Globus pallidus (tissue), 1 donor: ENCODE measurements around the gene WDR70.
A peak's percentile ranks its signal among the peaks of the same experiment; 100 is the strongest.

Source experiments
- DNase-seq: peaks from one replicate; pipeline ENCODE4 v3.0.0-alpha.2; 2015; ENCODE audit warnings: low spot score

WDR70 gene

DNA sequence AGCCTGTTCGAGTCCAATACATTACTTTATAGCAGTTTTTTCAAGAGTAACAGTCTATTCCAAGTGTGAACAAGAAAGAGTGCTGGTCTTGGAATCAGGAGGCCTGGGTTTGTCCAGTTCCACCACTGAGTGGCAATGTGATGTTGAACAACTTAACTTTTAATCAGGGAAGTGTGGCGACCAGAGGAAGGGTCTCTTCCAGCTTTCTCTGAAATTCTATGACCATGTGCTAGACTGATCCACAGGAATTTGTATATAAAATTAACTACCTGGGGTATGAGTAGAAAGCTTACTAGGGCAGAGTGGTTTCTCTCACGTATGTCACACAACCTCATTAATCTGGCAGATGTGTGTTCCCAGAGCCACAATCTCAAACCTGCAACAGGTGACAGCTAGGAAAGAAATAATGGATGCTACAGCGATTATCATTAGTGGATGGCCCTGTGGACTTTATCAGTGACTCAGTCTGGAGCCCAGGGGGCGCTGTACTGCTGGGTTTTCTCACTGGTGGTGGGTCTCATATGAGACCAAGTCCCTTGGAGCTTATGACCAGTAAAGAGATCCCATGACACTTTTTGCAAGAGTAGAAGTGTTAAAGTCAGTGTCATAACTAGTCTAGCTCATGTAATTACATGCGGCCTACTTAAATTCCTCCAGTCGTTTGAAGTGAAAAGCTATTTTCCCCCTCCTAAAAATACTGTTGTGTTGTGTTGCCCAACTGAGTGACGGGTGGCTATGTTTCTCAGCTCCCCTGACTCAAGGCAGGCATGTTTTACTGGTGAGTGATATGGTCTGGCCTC is 344.2 kb downstream of the WDR70 start:
- DNase-seq: peak; percentile 50

DNA sequence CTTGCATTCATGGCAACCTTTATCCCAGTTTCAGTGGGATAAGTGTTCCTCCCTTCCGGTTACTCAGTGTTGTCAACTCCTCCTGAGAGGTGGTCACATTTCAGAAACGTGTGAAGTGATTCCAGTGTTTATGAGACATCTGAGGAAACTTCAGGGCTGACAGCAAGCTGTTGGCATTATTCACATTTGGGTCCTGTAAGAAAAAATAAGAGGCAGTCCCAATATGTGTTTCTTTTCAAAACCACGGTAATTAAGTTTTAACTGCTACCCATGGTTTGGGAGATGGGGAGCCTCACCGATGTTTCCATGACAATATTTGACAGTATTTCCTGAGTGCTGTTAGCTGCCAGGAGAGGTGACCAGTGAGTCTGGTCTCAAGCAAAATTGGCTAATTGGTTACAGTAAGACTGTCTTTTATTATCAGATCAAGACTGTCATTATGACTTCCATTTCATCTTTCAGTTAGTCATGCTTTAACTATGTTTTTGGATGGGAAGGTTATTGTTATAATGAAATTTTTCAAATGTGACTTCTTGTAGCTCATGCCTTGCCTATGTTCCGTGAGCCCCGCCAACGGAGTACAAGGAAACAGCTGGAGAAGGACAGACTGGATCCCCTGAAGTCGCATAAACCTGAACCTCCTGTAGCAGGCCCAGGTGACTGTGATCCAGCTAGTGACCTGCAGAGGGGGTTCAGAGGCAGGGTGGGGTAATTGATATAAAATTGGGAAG is 345.4 kb downstream of the WDR70 start:
- DNase-seq: no peak

DNA sequence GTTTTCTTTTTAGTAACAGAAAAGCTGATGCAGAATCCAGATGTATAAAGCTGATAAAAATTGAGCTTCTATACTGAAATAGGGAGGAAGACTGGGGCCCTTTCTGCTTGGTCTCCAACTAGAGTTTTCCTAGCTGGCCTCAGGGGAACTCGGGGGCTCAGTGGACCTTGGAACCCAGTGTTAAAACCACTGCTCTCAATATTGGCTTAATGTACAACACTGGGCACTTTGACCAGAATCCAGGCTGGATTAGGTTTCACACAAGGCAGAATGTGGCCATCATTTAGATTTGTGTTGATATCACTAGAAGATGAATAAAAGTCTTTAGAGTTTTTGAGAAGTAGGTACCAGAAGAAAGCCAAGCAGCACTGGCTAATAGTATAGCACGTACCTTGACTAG is 346.1 kb downstream of the WDR70 start:
- no peak for DNase-seq

DNA sequence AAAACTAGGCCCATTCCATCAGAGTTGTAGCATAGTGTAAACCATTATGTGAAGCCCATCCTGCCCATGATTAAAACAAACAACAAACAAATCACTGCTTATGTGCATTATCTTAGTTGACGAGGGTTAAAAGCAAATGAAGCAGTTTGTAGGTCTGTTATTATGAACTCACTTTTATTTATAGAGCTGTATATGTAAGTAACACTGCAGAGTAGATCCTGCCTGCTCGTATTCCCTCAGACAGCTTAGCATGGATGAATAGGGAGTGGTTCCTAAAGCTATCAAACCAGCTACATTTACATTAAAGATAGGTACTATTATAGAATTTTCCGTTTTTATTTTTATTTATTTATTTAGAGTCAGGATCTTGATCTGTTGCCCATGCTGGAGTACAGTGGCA is 348.1 kb downstream of the WDR70 start:
- no peak for DNase-seq

DNA sequence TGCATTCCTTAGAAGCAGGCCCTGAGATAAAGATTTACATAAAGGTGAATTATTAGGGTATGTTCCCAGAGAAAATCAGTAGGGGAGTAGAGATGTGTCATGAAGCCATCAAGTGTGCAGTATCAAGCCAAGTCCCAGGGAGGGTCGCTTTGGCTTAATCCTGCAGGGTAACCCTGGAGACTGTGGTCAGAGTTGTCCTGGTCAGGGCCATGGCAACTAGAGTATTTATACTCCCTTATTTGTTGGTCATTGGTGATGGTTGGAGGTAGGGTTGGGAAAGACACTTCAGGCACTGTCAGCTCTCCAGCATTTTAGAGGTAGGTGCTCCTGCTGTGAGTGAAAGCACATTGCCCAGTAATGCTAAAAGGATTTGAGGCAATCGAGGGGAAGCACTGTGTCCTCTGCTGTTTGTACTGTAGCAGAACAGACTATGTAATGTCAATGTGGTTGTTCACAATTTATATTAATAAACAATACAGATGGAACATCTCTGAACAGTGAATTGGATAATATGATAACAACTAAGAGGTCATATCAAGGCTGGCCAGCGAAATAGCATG is 351.9 kb downstream of the WDR70 start:
- no peak for DNase-seq

DNA sequence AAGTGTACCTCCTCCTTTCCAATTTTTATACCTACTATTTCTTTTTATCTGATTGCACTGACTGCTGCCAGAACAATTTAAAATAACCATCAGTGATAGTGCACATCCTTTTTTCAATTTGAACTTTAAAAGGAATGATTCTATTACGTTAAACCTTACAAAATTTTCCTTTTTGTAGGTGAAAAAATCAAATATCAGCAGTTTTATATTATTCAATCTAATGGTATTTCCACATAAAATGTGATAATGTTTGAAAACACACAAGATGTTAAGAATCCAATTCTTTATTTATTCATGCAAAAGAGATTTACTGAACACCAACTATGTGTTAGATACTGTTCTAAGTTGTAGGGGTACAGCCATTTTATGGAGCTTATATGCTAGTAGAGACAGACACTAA is 355.0 kb downstream of the WDR70 start:
- no peak for DNase-seq

DNA sequence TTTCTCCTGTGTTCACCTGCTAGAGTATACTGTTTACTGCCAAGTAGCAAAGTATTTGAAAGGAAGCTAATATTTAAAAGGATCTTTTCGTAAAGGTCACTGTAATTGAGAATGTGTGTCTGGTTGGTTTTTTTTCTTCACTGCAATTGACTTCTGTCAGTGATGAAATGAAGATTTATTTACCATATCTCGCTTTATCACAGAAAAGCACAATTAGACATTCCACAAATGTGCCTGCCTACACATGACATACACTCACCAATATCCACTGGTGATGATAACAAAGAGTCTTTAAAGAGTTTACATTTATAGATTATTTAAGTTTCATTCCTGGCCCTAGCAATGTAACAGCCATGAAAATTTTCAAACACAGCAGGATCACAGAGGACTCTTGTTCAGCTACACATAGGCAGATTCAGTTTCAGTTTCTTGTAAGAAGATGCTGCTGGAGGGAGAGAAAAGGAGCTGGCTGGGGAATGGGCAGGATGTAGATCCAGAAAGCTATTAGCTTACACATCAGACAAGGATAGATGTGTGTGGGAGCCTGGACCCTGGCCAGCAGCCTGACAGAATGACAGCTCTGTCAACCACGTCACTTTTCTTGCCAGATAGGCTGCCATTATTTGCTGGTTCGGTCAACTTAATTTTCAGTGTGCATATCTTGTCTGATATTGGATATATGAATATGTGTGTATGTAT is 356.7 kb downstream of the WDR70 start:
- peak; percentile 82 for DNase-seq

DNA sequence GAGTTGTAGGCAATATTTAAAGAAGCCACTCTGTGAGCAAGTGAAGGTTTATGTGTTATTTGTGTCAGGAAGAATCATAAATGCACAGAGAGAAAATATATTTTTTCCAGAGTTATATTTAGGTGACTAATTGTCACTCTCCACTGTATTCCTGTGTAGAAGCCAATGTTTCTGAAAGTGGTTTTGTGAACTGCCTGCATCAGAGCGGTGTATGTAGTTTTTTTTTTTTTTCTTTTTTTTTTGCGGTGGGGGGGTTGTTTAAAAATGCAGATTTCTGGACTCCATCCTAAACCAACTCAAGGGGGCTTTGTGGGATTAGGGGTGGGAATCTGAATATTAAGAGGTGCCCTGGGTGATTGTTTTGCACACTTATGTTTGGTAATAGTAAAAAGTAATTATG is 357.3 kb downstream of the WDR70 start:
- no peak for DNase-seq

DNA sequence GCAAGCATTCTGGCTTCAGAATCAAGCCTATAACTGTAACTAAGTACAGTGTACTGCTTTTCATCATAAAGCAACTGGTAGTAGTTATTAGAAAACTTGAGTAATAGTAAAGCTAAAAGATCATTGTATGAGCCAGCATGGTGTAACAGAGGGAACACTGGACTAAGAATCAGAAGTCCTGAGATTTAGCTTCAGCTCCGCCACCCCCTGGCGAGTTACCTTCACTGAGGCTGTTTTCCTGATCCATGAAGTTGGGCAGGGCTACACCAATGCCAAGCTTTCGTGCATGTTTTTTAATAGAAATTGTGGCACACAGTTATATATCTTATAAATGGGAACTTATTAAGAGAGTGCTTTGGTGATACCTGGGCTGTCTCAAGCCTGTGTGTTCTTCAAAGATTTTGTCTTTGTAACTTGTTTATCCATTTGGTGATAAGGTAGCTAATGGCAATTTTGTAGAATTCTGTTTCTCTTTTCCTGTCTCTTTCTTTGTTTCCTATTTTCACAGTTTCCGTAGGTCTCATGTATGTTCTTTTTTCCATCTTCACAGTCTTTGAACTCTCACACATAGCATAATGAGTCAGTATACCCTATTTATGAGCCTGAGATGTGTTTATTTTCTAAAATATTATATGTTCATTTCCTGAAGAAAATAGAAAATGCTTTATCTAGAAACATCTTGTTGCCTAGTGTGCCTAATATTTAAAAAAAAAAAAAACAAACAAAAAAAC is 358.4 kb downstream of the WDR70 start:
- DNase-seq: no peak

DNA sequence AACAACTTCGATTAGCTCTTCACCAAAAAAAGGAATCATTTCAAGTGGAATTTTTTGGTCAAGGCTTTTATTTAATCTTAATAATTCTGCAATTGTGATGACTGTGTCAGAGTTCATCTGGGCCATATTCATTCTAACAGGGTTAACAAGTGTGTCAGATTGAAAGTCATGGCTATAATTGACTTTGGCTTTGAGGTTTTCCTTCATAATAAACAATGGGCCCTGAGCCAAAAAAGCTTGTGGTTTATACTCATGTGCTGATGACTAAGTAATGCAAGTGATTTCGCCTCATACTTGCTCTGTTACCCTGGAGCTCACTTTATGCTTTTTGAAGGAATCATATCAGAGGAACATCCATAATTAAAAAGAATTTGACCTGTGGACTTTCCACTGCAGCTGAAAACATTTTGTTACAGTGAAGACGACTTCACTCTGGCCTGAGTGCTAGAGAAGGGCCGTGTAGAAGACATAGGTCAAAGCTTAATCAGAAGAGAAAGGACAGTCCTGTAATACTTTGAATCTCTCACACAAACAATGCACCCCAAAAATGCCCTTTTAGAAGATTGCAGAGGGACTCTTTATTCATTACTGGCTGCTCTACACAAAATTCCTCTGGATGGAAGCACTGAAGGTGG is 359.1 kb downstream of the WDR70 start:
- no peak for DNase-seq

DNA sequence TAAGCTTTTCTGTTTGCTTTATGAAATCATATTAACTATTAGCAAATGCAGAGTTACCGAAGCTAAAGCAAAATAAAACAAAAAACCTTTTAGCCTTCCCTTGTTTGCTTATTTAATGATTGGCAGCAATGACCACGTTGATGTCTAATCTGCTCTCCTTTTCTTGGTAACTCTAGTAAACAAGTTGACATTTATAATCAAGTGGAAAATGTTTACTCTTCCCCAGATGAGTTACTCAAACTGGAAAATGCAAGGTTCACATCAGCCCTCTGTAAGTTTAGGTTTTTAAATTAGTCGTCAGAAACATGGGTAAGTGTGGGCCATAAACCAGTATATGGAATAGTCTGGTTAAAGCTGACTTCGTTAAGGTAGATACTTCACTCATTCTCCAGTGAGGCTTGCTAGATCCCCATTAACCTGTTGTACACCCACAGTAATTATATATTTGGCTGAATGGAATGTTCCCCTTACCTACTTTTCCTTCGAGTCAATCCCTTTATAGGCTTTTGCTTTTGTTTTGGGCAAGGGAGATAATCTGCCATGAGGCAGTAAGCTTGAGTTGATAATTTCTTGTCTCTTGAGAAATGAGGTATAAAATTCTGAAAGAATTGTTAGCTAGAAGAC is 359.9 kb downstream of the WDR70 start:
- no peak for DNase-seq

DNA sequence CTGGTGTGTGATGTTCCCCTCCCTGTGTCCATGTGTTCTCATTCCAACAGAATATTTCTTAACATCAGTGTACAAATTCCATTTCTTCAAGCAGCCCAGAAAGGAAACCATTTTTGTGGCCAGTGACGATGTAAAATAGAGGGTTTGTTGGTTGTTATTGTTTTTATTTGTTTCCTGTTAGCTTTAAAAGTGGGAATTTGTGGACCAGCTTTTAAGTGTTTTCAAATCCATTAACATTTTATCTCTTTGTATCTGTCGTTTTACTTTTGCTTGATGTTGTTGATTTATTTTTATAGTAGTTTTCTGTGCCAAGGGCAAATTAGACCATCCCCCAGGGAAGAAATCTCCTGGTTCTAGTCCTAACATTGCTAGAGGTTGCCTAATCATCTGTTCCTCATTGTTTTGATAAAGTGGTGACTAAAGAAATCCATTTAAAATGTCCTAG is 360.7 kb downstream of the WDR70 start:
- DNase-seq: no peak

DNA sequence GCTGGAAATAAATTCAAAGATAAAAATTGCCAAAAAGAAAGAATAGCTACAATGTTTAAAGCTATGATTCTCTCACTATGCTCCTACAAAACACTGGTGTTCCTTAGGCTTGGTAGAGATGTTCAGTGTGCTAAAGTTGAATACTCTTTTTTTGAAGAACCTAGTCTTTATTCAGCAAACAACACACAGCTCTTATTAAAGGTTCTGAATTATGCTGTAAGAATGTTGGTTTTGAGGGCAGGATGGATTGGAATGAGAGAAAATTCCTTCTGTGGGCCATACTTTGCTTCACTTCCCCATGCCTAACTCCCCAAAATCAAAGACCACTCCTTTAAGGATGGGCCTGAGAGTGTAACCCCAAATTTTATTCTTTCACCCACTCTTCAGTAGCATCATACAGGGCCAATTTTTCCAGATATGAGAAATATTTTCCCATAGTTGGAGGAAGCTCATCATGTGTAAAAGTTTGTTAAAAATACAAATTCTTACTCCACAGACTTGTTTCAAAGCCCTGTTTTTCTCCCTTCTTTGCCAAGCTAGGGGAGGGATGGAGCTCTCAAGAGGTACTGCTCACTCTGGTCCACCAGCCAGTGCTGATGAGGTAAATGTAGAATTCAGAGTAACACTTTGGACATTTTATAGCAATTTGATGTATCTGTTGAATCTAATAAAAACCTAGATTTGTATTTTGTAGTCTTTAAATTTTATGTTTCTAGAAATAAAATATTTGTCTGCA is 361.4 kb downstream of the WDR70 start:
- DNase-seq: no peak

DNA sequence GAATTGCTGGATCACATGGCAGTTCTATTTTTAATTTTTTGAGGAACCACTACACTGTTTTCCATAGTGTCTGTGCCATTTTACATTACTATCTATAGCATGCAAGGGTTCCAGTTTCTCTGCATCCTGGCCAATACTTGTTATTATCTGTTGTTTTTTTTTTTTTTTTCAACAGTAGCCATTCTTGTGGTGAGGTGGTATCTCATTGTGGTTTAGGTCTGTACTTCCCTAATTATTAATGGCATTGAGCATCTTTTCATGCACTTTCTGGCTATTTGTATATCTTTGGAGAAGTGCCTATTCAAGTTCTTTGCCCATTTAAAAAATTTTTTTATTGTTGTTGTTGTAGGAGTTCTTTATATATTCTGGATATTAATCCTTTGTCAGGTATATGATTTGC is 363.0 kb downstream of the WDR70 start:
- DNase-seq: no peak

DNA sequence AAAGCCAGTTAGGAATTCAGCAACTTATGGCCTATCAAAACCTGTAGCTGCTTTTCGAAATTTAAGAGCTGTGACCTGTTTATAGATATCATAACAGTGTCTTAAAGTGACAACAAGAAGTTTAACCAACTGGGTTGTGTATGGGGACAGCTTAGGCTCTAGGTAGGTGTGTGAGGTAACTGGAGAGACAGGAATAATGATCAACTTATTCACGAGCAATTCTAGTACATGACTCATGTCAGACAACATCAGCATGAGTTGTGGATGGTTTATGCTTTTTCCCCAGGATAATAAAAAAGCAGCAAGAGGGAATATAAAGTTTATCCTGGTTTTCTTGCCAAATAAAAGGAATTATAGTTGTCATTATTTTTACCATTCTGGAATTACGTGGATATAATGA is 372.1 kb downstream of the WDR70 start:
- DNase-seq: no peak

DNA sequence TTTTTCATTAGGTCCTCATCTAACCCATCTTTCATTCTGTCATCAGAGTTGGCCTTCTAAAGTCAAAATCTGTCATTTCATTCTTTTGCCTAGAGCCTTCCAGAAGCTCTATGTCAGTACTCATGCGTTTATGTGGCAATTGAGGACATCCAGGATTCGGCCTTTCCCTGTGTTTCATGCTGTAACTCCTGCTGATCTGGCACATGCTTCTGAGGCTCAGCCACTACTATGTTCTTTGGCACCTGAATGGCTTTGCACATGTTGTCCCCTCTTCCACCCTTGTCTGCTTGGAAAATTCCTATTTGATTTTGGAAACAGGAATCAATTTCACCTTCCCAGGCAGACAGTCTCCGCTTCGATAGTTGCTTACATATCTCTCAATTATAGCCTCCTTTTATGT is 375.9 kb downstream of the WDR70 start:
- DNase-seq: no peak

DNA sequence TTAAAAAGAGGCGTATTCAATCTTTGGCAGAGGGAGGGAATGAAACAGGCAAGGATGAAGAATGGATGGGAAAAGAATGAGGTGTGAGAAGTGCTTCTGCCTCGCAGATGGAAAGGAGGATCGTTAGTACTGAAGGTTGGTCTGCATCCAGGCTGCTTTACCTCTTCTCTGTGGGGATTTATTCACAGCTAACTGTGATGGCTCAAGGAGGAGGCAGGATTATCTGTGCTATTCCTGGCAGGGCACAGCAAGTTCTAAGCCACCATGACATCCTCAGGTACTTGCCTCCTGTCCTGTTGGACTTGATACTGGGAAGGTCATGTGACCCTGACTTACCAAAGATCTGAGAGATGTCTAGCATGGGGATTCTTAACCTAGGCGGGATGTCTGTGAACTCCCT is 376.5 kb downstream of the WDR70 start:
- no peak for DNase-seq

DNA sequence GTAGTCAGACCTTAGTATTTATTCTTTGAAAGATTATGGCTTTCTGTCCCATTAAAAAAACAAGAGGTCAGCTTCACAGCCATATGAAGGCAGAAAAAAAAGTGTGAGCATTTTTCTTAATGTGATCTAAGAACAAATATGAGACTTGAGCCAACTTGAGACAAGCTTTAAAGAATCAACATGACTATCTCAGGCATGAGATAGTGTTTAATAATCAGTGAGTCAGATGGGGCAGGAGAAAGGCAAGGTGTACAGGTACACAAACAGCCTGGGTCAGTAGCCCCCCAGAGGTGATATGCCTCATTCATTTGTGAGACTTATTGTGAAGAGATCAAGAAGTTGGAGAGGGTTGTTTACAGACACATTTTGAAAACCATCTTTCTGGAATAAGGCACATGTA is 377.1 kb downstream of the WDR70 start:
- no peak for DNase-seq

DNA sequence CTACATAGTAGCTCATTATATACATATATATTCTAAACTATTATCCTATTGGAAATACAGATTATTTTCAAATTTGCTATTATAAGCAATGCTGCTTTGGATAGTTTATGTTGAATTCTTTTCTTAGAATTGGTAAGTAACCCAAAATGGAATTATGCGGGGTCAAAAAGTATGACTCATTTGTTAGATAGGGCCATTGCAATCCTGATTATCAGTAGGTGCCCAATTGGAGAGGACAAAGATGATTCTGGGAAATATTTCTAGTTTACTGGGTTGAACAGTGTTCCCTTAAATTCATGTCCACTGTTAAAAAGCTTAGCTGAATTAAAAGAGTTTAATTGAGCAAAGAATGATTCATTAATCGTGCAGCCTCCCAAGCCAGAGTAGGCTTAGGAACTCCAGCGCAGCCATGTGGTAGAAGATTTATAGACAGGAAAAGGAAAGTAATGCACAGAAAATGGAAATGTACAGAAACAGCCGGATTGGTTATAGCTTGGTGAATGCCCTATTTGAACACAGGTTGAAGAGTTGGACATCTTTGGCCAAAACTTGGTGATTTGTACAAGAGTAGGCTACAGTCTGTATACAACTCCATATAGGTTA is 379.0 kb downstream of the WDR70 start:
- DNase-seq: no peak

DNA sequence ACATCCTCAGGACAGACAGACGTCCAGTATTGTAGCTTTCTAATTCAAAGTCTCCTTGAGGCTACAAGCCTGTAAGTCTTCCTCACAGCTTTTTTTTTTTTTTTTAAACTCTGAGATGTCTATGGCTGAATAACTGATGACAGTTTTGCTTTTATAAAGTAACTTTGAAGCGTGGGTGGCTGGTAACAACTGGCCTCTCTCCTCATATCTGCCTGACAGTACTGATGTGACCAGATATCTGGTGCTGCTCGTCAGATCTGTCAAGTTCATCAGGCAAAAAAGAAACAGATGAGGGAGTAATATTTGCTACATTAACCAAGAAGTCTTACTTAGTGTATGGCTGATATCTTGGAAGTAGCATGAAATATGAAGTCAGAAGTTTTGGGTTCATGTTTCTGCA is 388.1 kb downstream of the WDR70 start:
- DNase-seq: no peak
